ENCODE results near the gene S100A7A.

The S100A7A gene

GRCh38 chr1:153430561-153430960 is 14.2 kb downstream of the S100A7A start:
- Histone ChIP-seq H3K9ac (ENCODE audit: low read length) (no peak overlapping the region), H3K4me2 (ENCODE audit: low read length) (no peak overlapping the region), H3K27me3 (ENCODE audit: insufficient read depth, low read length) (0 out of 2 replicates have a peak, but pooled peaks cover 5% of the 10 kb centered on the region), H3K4me1 (ENCODE audit: insufficient read depth, low read length, severe bottlenecking) (no peaks in the 10 kb centered on the region), H4K20me1 (ENCODE audit: insufficient read depth, low read length) (no peaks in the 10 kb centered on the region), H3K27ac (ENCODE audit: low read depth, low read length, poor library complexity, severe bottlenecking) (no peak overlapping the region), H3K36me3 (ENCODE audit: insufficient read depth, low read length) (no peaks in the 10 kb centered on the region), H3K9me2 (ENCODE audit: low read depth, low read length) (no peaks in the 10 kb centered on the region), H3K9me3 (ENCODE audit: low read length) (no peaks in the 10 kb centered on the region), H3K79me2 (ENCODE audit: insufficient read depth, low read length) (no peaks in the 10 kb centered on the region), H3K4me3 (ENCODE audit: low read depth, low read length, poor library complexity, severe bottlenecking) (no peak overlapping the region), H3F3A (ENCODE audit: insufficient read depth, low read length) (no peaks in the 10 kb centered on the region), H2AFZ (ENCODE audit: low read length) (no peak overlapping the region)
- no peak for TF ChIP-seq EZH2 (IDR thresholded peaks at IDR 0.05; ENCODE audit: borderline replicate concordance, low read length)
- no peak for TF ChIP-seq CTCF (IDR thresholded peaks at IDR 0.05; ENCODE audit: low read length)

GRCh38 chr1:153431002-153431401 is 14.7 kb downstream of the S100A7A start:
- no peak for TF ChIP-seq CTCF (IDR thresholded peaks at IDR 0.05; ENCODE audit: low read length)
- no peak for TF ChIP-seq EZH2 (IDR thresholded peaks at IDR 0.05; ENCODE audit: borderline replicate concordance, low read length)
- H3K9me3 ChIP-seq (ENCODE audit: low read length), result no peaks in the 10 kb centered on the region
- H3K27me3 ChIP-seq (ENCODE audit: insufficient read depth, low read length), result 0 out of 2 replicates have a peak, but pooled peaks cover 5% of the 10 kb centered on the region
- H4K20me1 ChIP-seq (ENCODE audit: insufficient read depth, low read length), result no peaks in the 10 kb centered on the region
- H3F3A ChIP-seq (ENCODE audit: insufficient read depth, low read length), result no peaks in the 10 kb centered on the region
- H3K9me2 ChIP-seq (ENCODE audit: low read depth, low read length), result no peaks in the 10 kb centered on the region
- no peaks in the 10 kb centered on the region for H3K36me3 ChIP-seq (ENCODE audit: insufficient read depth, low read length)
- no peak overlapping the region for H3K27ac ChIP-seq (ENCODE audit: low read depth, low read length, poor library complexity, severe bottlenecking)
- H3K9ac ChIP-seq (ENCODE audit: low read length), result no peak overlapping the region
- no peak overlapping the region for H3K4me2 ChIP-seq (ENCODE audit: low read length)
- no peak overlapping the region for H3K4me3 ChIP-seq (ENCODE audit: low read depth, low read length, poor library complexity, severe bottlenecking)
- H2AFZ ChIP-seq (ENCODE audit: low read length), result no peak overlapping the region
- H3K4me1 ChIP-seq (ENCODE audit: insufficient read depth, low read length, severe bottlenecking), result no peaks in the 10 kb centered on the region
- no peaks in the 10 kb centered on the region for H3K79me2 ChIP-seq (ENCODE audit: insufficient read depth, low read length)

GRCh38 chr1:153431427-153431826 is 15.1 kb downstream of the S100A7A start:
- no peak overlapping the region for H3K9ac ChIP-seq (ENCODE audit: low read length)
- no peaks in the 10 kb centered on the region for H3K9me2 ChIP-seq (ENCODE audit: low read depth, low read length)
- no peak overlapping the region for H3K4me3 ChIP-seq (ENCODE audit: low read depth, low read length, poor library complexity, severe bottlenecking)
- H2AFZ ChIP-seq (ENCODE audit: low read length), result no peak overlapping the region
- H3K4me2 ChIP-seq (ENCODE audit: low read length), result no peak overlapping the region
- H3K27me3 ChIP-seq (ENCODE audit: insufficient read depth, low read length), result 0 out of 2 replicates have a peak, but pooled peaks cover 5% of the 10 kb centered on the region
- H3K9me3 ChIP-seq (ENCODE audit: low read length), result no peaks in the 10 kb centered on the region
- no peaks in the 10 kb centered on the region for H3K4me1 ChIP-seq (ENCODE audit: insufficient read depth, low read length, severe bottlenecking)
- TF ChIP-seq EZH2 (IDR thresholded peaks at IDR 0.05; ENCODE audit: borderline replicate concordance, low read length), result no peak
- TF ChIP-seq CTCF (IDR thresholded peaks at IDR 0.05; ENCODE audit: low read length), result no peak
- no peaks in the 10 kb centered on the region for H3F3A ChIP-seq (ENCODE audit: insufficient read depth, low read length)
- H4K20me1 ChIP-seq (ENCODE audit: insufficient read depth, low read length), result no peaks in the 10 kb centered on the region
- H3K79me2 ChIP-seq (ENCODE audit: insufficient read depth, low read length), result no peaks in the 10 kb centered on the region
- no peaks in the 10 kb centered on the region for H3K36me3 ChIP-seq (ENCODE audit: insufficient read depth, low read length)
- no peak overlapping the region for H3K27ac ChIP-seq (ENCODE audit: low read depth, low read length, poor library complexity, severe bottlenecking)
